ENCODE measurements around the gene IGSF3. TPM values are rescaled to one million over a fixed set of nuclear protein-coding genes. Genes with fewer than 3 reads are reported as not detected.

Gene IGSF3
- polyA plus RNA-seq, 1 donor (not counting 4 experiments of a cell fraction or from before 2014, with no cell fraction given): 47.4 TPM

DNA sequence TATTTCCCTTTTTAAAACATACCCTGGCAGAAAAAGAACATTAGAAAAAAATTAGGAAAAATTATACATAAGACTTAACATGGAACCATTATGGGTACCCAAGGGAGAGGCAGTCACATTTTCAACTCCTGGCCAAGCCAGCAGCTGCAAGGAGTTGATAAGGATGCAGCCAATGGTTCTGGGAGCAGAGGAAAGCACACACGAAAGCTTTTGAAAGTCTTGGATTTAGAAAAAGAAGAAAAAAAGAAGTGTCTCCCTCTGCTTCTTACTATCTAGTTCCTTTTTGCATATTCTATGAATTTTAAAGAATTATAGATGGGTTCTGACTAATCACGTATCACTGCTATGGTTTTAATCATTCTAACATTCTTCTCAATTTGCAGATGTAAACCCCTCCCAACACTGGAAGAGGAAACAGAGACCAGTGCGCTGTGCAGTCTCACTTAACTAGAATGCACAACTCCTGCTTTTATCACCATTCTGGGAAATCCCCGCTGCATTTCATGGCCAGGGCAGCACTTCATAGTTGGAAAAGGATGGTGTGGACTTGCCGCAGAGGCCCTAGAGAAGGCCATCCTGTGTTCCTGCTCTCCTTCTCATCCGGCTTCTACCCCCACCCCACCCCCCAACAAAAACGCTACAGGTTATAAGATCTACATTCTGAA lies 94.0 kb downstream of the IGSF3 start:
- peaks cover 4 to 12% of the 10 kb centered on the region in 2 experiments for H3K36me3 ChIP-seq (ENCODE audit: control insufficient read depth in 2 of 2, extremely low read depth in 1 of 2, insufficient read depth in 2 of 2, low read length in 2 of 2)
- TF ChIP-seq EZH2 (IDR thresholded peaks at IDR 0.05; ENCODE audit: low read length): no peak
- TF ChIP-seq, protein P1, sequence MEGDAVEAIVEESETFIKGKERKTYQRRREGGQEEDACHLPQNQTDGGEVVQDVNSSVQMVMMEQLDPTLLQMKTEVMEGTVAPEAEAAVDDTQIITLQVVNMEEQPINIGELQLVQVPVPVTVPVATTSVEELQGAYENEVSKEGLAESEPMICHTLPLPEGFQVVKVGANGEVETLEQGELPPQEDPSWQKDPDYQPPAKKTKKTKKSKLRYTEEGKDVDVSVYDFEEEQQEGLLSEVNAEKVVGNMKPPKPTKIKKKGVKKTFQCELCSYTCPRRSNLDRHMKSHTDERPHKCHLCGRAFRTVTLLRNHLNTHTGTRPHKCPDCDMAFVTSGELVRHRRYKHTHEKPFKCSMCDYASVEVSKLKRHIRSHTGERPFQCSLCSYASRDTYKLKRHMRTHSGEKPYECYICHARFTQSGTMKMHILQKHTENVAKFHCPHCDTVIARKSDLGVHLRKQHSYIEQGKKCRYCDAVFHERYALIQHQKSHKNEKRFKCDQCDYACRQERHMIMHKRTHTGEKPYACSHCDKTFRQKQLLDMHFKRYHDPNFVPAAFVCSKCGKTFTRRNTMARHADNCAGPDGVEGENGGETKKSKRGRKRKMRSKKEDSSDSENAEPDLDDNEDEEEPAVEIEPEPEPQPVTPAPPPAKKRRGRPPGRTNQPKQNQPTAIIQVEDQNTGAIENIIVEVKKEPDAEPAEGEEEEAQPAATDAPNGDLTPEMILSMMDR (optimal IDR thresholded peaks at IDR 0.05 in 1 of 3, IDR thresholded peaks at IDR 0.05 in 1 of 3, conservative IDR thresholded peaks at IDR 0.05 in 1 of 3; ENCODE audit: extremely low read depth in 1 of 3, insufficient read depth in 2 of 3, low read length in 3 of 3): no peak
- FAIRE-seq: no peak
- no peaks in the 10 kb centered on the region for H3K9me1 ChIP-seq (ENCODE audit: control insufficient read depth, extremely low read depth, insufficient read depth, low read length)
- H3K4me2 ChIP-seq (ENCODE audit: control insufficient read depth, extremely low read depth, insufficient read depth, low read depth, low read length): no peak overlapping the region
- no peak overlapping the region for H3K9ac ChIP-seq (ENCODE audit: control insufficient read depth, extremely low read depth, insufficient read depth, low read length)
- H3K9me3 ChIP-seq (ENCODE audit: control insufficient read depth, low read depth, low read length): no peaks in the 10 kb centered on the region
- dilution Hi-C loops (cut with MboI; ENCODE audit: extremely low pct_ligation_motif_present, low sequenced_read_pairs): no loop called here
- H3K79me2 ChIP-seq (ENCODE audit: control insufficient read depth, insufficient read depth, low read length): peaks cover 14% of the 10 kb centered on the region
- H3K4me1 ChIP-seq (ENCODE audit: control insufficient read depth, extremely low read depth, insufficient read depth, low read length): peaks cover 17% of the 10 kb centered on the region
- no peak overlapping the region for H2AFZ ChIP-seq (ENCODE audit: control insufficient read depth, low read length)
- no peak for DNase-seq (ENCODE audit: low read depth, low spot score)
- no peak overlapping the region for H3K27ac ChIP-seq (ENCODE audit: control insufficient read depth, insufficient read depth, low read length)
- no peak overlapping the region for H3K4me3 ChIP-seq (ENCODE audit: control insufficient read depth in 2 of 3, extremely low read depth in 1 of 3, insufficient read depth in 2 of 3, low read depth in 1 of 3, low read length in 3 of 3)
- H4K20me1 ChIP-seq (ENCODE audit: control insufficient read depth, extremely low read depth, insufficient read depth, low read length): no peaks in the 10 kb centered on the region
- H3K27me3 ChIP-seq (ENCODE audit: control insufficient read depth, extremely low read depth, insufficient read depth, low read length): no peaks in the 10 kb centered on the region

DNA sequence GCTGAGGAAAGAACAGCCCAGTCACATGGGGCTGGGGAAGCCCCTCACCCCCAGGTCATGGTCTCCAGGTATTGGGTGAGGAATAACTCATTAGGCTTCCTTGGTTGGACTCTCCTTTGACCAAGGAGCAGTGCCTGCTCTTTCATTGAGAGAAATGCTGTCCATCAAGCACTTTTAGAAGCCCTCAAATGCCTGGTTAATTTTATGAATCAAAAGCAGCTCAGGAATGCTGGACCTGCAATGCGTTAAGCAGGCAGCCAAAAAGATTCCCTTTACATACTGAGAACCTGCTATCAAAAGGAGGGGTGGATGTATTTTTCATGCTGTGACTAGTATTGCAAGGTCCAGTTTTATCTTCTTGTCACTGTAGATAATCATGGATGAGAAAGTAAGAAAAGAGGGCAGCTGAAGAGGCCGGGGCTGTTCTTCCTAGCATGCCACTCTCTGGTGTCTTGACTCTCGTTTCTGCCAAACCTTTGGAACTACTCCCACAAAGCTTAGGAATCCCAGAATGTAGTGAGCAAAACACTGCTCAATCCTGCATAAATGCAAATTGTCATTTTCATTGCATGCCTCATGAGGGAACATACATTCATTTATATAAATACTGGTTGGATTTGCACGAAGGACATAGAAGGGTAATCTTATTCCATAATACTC lies 94.6 kb downstream of the IGSF3 start:
- Histone ChIP-seq H3K27ac (ENCODE audit: control insufficient read depth, insufficient read depth, low read length) (no peak overlapping the region), H3K4me1 (ENCODE audit: control insufficient read depth, extremely low read depth, insufficient read depth, low read length) (peaks cover 17% of the 10 kb centered on the region), H3K9me1 (ENCODE audit: control insufficient read depth, extremely low read depth, insufficient read depth, low read length) (no peaks in the 10 kb centered on the region), H3K4me2 (ENCODE audit: control insufficient read depth, extremely low read depth, insufficient read depth, low read depth, low read length) (no peak overlapping the region), H3K79me2 (ENCODE audit: control insufficient read depth, insufficient read depth, low read length) (peaks cover 16% of the 10 kb centered on the region), H4K20me1 (ENCODE audit: control insufficient read depth, extremely low read depth, insufficient read depth, low read length) (no peaks in the 10 kb centered on the region), H3K9me3 (ENCODE audit: control insufficient read depth, low read depth, low read length) (no peaks in the 10 kb centered on the region), H3K36me3 (ENCODE audit: control insufficient read depth in 2 of 2, extremely low read depth in 1 of 2, insufficient read depth in 2 of 2, low read length in 2 of 2) (peaks cover 4 to 10% of the 10 kb centered on the region in 2 experiments), H3K4me3 (ENCODE audit: control insufficient read depth in 2 of 3, extremely low read depth in 1 of 3, insufficient read depth in 2 of 3, low read depth in 1 of 3, low read length in 3 of 3) (no peak overlapping the region), H3K27me3 (ENCODE audit: control insufficient read depth, extremely low read depth, insufficient read depth, low read length) (no peaks in the 10 kb centered on the region), H3K9ac (ENCODE audit: control insufficient read depth, extremely low read depth, insufficient read depth, low read length) (no peak overlapping the region), H2AFZ (ENCODE audit: control insufficient read depth, low read length) (no peak overlapping the region)
- FAIRE-seq: no peak
- DNase-seq (ENCODE audit: low read depth, low spot score): no peak
- TF ChIP-seq EZH2 (IDR thresholded peaks at IDR 0.05; ENCODE audit: low read length): no peak
- dilution Hi-C loops (cut with MboI; ENCODE audit: extremely low pct_ligation_motif_present, low sequenced_read_pairs): no loop called here

Data from keratinocyte (primary cell).